Measurements from ENCODE around the gene ACOT6. TPM values are rescaled to one million over a fixed set of nuclear protein-coding genes. Genes with fewer than 3 reads are reported as not detected.

ACOT6 gene
- total and polyA plus RNA-seq, 9 of the 15 experiments (the other 6 are each of a cell fraction or from before 2014, with no cell fraction given), result not detected

DNA sequence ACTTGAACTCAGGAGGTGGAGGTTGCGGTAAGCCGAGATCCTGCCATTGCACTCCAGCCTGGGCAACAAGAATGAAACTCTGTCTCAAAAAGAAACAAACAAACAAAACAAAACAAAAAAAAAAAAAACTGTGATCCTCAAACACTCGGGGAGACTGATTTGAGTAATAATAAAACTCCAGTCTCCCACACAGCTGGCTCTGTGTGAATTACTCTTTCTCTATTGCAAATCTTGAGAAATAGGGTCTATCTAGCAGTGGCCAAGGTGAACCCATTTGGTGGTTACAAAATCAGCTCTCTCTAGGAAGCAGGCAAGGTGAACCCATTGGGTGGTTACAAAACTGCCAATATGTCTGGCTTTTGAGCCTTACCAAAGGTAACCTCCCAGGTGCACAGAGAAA lies 6.0 kb upstream of the ACOT6 start:
- intact Hi-C loops (cut with micrococcal nuclease) (no loop called here), in situ Hi-C loops (cut with MboI) (no loop called here)
- ChIA-PET POLR2A (interaction anchor here (0.6 to 0.8 kb wide), 3 partner anchors 20 to 359 kb away, joined by 3 to 4 read pairs (median 4); no protein-coding TSS in a partner anchor), CTCF (ENCODE audit: low intra/inter-chr PET ratio) (no interaction called here)
- Histone ChIP-seq H2AFZ (ENCODE audit: low read depth, low read length) (no peak overlapping the region), H4K20me1 (replicated peaks; ENCODE audit: control insufficient read depth, insufficient read depth, low read length) (no peaks in the 10 kb centered on the region), H3K9ac (ENCODE audit: insufficient read depth in 1 of 2, low read depth in 2 of 2, low read length in 2 of 2) (no peak overlapping the region), H3K79me2 (ENCODE audit: control insufficient read depth, insufficient read depth, low read length) (no peaks in the 10 kb centered on the region), H3K27me3 (ENCODE audit: control insufficient read depth in 2 of 2, insufficient read depth in 2 of 2, low read length in 2 of 2) (no peaks in the 10 kb centered on the region), H3K4me2 (ENCODE audit: insufficient read depth, low read length) (no peak overlapping the region), H3K9me3 (replicated peaks; ENCODE audit: control insufficient read depth, insufficient read depth, low read depth, low read length) (no peaks in the 10 kb centered on the region), H3K4me1 (replicated peaks in 1 of 2; ENCODE audit: control insufficient read depth in 2 of 2, insufficient read depth in 2 of 2, low read length in 2 of 2) (no peaks in the 10 kb centered on the region), H3K27ac (ENCODE audit: extremely low read depth, low read depth, low read length) (no peak overlapping the region), H3K9me1 (ENCODE audit: control insufficient read depth, insufficient read depth, low read length) (no peaks in the 10 kb centered on the region), H3K4me3 (no peak overlapping the region), H3K36me3 (ENCODE audit: control insufficient read depth, insufficient read depth, low read length) (no peaks in the 10 kb centered on the region)
- FAIRE-seq (no peak), ATAC-seq (no peak), DNase-seq (ENCODE audit: extremely low read depth in 1 of 4, low spot score in 3 of 4) (no peak)
- no peak for TF ChIP-seq JUND (IDR thresholded peaks at IDR 0.05; ENCODE audit: borderline replicate concordance, low read depth, low read length)
- no peak for TF ChIP-seq JUND (tag; IDR thresholded peaks at IDR 0.05; ENCODE audit: borderline replicate concordance, low read depth, low read length)
- 33% methylated on average over 2 of the region's 3 CpGs for WGBS (ENCODE audit: insufficient coverage, low coverage, missing lambda C conversion rate)
- BruUV-seq (replicated peaks), result no TSS peak

DNA sequence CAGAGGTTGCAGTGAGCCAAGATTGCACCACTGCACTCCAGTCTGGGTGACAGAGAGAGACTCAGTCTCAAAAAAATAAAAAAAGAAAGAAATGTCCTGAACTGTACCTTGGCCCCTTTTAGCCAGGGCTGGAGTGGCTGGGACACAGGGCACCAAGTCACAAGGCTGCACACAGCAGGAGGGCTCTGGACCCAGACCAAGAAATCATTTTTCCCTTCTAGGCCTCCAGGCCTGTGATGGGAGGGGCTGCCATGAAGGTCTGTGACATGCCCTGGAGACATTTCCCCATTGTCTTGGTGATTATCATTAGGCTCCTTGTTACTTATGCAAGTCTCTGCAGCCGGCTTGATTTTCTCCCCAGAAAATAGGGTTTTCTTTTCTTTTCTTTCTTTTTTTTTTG lies 5.1 kb upstream of the ACOT6 start:
- ChIA-PET CTCF (ENCODE audit: low intra/inter-chr PET ratio) (no interaction called here), POLR2A (no interaction called here)
- Histone ChIP-seq H3K9me3 (replicated peaks; ENCODE audit: control insufficient read depth, insufficient read depth, low read depth, low read length) (no peaks in the 10 kb centered on the region), H3K4me3 (no peak overlapping the region), H3K9ac (ENCODE audit: insufficient read depth in 1 of 2, low read depth in 2 of 2, low read length in 2 of 2) (no peak overlapping the region), H3K9me1 (ENCODE audit: control insufficient read depth, insufficient read depth, low read length) (no peaks in the 10 kb centered on the region), H3K4me2 (ENCODE audit: insufficient read depth, low read length) (no peak overlapping the region), H2AFZ (ENCODE audit: low read depth, low read length) (no peak overlapping the region), H3K27me3 (ENCODE audit: control insufficient read depth in 2 of 2, insufficient read depth in 2 of 2, low read length in 2 of 2) (no peaks in the 10 kb centered on the region), H3K79me2 (ENCODE audit: control insufficient read depth, insufficient read depth, low read length) (no peaks in the 10 kb centered on the region), H3K36me3 (ENCODE audit: control insufficient read depth, insufficient read depth, low read length) (no peaks in the 10 kb centered on the region), H4K20me1 (replicated peaks; ENCODE audit: control insufficient read depth, insufficient read depth, low read length) (no peaks in the 10 kb centered on the region), H3K27ac (ENCODE audit: extremely low read depth, low read depth, low read length) (no peak overlapping the region), H3K4me1 (replicated peaks in 1 of 2; ENCODE audit: control insufficient read depth in 2 of 2, insufficient read depth in 2 of 2, low read length in 2 of 2) (peaks cover 0 to 2% of the 10 kb centered on the region in 2 experiments; a peak in 2 of 5 replicates)
- in situ Hi-C loops (cut with MboI) (no loop called here), intact Hi-C loops (cut with micrococcal nuclease) (no loop called here)
- no peak for ATAC-seq
- BruUV-seq (replicated peaks), result no TSS peak
- no peak for FAIRE-seq
- WGBS (ENCODE audit: insufficient coverage, low coverage, missing lambda C conversion rate), result 33% methylated on average over 1 of the region's 1 CpG
- no peak for DNase-seq (ENCODE audit: extremely low read depth in 1 of 4, low spot score in 3 of 4)
- TF ChIP-seq CBX5 (IDR thresholded peaks at IDR 0.05; ENCODE audit: borderline replicate concordance, low read depth) (no peak), RFX1 (IDR thresholded peaks at IDR 0.05) (peak; percentile 14; the same call in 1 of the 2 replicates), NFIC (IDR thresholded peaks at IDR 0.05) (peak; percentile 50), ARID1B (IDR thresholded peaks at IDR 0.05) (no peak), KAT8 (IDR thresholded peaks at IDR 0.05; ENCODE audit: low read depth) (no peak), TFAM (CRISPR knock-in tag; conservative IDR thresholded peaks at IDR 0.05) (no peak), MAFG (tag; conservative IDR thresholded peaks at IDR 0.05) (no peak), GATAD2A (IDR thresholded peaks at IDR 0.05) (no peak), ZFP36 (IDR thresholded peaks at IDR 0.05; ENCODE audit: low read depth, low read length, partially characterized antibody) (peak; percentile 59), HDAC1 (IDR thresholded peaks at IDR 0.05) (no peak), ZNF133 (CRISPR knock-in tag; IDR thresholded peaks at IDR 0.05) (no peak), HNRNPK (IDR thresholded peaks at IDR 0.05; ENCODE audit: low read depth, low read length, poor library complexity, severe bottlenecking) (no peak), ARID2 (IDR thresholded peaks at IDR 0.05) (no peak)
- TF ChIP-seq, protein P1, sequence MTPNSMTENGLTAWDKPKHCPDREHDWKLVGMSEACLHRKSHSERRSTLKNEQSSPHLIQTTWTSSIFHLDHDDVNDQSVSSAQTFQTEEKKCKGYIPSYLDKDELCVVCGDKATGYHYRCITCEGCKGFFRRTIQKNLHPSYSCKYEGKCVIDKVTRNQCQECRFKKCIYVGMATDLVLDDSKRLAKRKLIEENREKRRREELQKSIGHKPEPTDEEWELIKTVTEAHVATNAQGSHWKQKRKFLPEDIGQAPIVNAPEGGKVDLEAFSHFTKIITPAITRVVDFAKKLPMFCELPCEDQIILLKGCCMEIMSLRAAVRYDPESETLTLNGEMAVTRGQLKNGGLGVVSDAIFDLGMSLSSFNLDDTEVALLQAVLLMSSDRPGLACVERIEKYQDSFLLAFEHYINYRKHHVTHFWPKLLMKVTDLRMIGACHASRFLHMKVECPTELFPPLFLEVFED (CRISPR knock-in tag; conservative IDR thresholded peaks at IDR 0.05), result no peak
